ENCODE results near the gene IL13. TPM values are rescaled to one million over a fixed set of nuclear protein-coding genes. Genes with fewer than 3 reads are reported as not detected.

IL13 gene
- total RNA-seq (2014; rRNA removed; shearing (Covaris generic)) (not detected in 2 replicates), total RNA-seq (2022) (not detected in 2 replicates), Bru-seq, nascent RNA (percentile 16 among the genes with signal in this experiment), BruChase-seq, experiment 1, labeled RNA remaining after a 6-hour chase (percentile 16 among the genes with signal in this experiment), BruChase-seq, experiment 2, labeled RNA remaining after a 2-hour chase (percentile 30 among the genes with signal in this experiment)
- long read RNA-seq = 0 reads

DNA sequence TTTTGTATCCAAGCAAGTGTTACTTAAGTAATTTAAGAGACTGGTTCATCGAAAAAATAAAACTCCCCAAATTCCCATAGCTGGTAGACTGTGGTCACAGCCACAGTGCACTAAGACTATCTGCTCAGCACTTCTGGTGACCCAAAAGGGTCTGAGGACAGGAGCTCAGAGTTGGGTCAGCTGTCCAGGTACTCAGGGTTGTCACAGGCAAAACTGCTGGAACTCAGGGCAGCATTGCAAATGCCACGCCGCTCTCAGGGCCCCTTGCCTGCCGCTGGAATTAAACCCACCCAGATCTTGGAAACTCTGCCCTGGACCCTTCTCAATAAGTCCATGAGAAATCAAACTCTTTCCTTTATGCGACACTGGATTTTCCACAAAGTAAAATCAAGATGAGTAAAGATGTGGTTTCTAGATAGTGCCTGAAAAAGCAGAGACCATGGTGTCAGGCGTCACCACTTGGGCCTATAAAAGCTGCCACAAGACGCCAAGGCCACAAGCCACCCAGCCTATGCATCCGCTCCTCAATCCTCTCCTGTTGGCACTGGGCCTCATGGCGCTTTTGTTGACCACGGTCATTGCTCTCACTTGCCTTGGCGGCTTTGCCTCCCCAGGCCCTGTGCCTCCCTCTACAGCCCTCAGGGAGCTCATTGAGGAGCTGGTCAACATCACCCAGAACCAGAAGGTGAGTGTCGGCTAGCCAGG lies at the start of gene IL13:
TSS of gene IL13 (plus strand) at position 498 of the 705 bp plus-strand sequence. CDS start at position 512, 14 bp downstream.
- no peak for DNase-seq (ENCODE audit: low spot score)
- TF ChIP-seq EZH2phosphoT487 (IDR thresholded peaks at IDR 0.05; ENCODE audit: borderline replicate concordance, low read depth, low read length) (no peak), CTCF (conservative IDR thresholded peaks at IDR 0.05; ENCODE audit: low read length) (no peak)
- ChIA-PET POLR2A (interaction anchor here (0.5 kb wide), 1 partner anchor 135 kb away, joined by 3 read pairs; no protein-coding TSS in a partner anchor), CTCF (ENCODE audit: unreplicated experiment) (no interaction called here)
- intact Hi-C loops (cut with micrococcal nuclease; ENCODE audit: unreplicated experiment) = no loop called here
- no TSS peak for BruUV-seq (replicated peaks)
- no peaks in the 10 kb centered on the region for H3K4me1 ChIP-seq (ENCODE audit: insufficient read depth, low read length, poor library complexity, severe bottlenecking)
- H3K79me2 ChIP-seq (ENCODE audit: insufficient read depth, low read depth, low read length) = no peaks in the 10 kb centered on the region
- H4K20me1 ChIP-seq (ENCODE audit: insufficient read depth, low read length) = no peaks in the 10 kb centered on the region
- H3K4me3 ChIP-seq (ENCODE audit: low read depth, low read length, poor library complexity, severe bottlenecking) = no peak within 1 kb of the TSS
- no peaks in the 10 kb centered on the region for H3K9me2 ChIP-seq (ENCODE audit: insufficient read depth, low read length)
- H3K27ac ChIP-seq (ENCODE audit: low read depth, low read length, poor library complexity, severe bottlenecking) = no peak within 1 kb of the TSS
- H2AFZ ChIP-seq (ENCODE audit: low read length) = no peak within 1 kb of the TSS
- H3K9me3 ChIP-seq (ENCODE audit: low read length) = no peaks in the 10 kb centered on the region
- H3K4me2 ChIP-seq (ENCODE audit: low read length) = no peak within 1 kb of the TSS
- H3K36me3 ChIP-seq (ENCODE audit: insufficient read depth, low read length) = no peaks in the 10 kb centered on the region

- TF ChIP-seq EZH2phosphoT487 (IDR thresholded peaks at IDR 0.05; ENCODE audit: borderline replicate concordance, low read depth, low read length) (no peak), CTCF (conservative IDR thresholded peaks at IDR 0.05; ENCODE audit: low read length) (no peak)
- ChIA-PET POLR2A (interaction anchor here (0.7 kb wide), 1 partner anchor 104 kb away, joined by 3 read pairs; no protein-coding TSS in a partner anchor), CTCF (ENCODE audit: unreplicated experiment) (no interaction called here)
- Histone ChIP-seq H3K36me3 (ENCODE audit: insufficient read depth, low read length) (peaks cover 86% of the 10 kb centered on the region), H3K4me2 (ENCODE audit: low read length) (no peak overlapping the region), H3K79me2 (ENCODE audit: insufficient read depth, low read depth, low read length) (no peaks in the 10 kb centered on the region), H3K4me3 (ENCODE audit: low read depth, low read length, poor library complexity, severe bottlenecking) (no peak overlapping the region), H2AFZ (ENCODE audit: low read length) (no peak overlapping the region), H3K9me2 (ENCODE audit: insufficient read depth, low read length) (no peaks in the 10 kb centered on the region), H3K9me3 (ENCODE audit: low read length) (no peaks in the 10 kb centered on the region), H3K4me1 (ENCODE audit: insufficient read depth, low read length, poor library complexity, severe bottlenecking) (no peaks in the 10 kb centered on the region), H3K27ac (ENCODE audit: low read depth, low read length, poor library complexity, severe bottlenecking) (no peak overlapping the region), H4K20me1 (ENCODE audit: insufficient read depth, low read length) (no peaks in the 10 kb centered on the region)
- intact Hi-C loops (cut with micrococcal nuclease; ENCODE audit: unreplicated experiment) = no loop called here
- BruUV-seq (replicated peaks) = no TSS peak
- DNase-seq (ENCODE audit: low spot score) = no peak
Observed at GRCh38 chr5:132611965-132612364, 46.0 kb upstream of the IL13 start.

DNA sequence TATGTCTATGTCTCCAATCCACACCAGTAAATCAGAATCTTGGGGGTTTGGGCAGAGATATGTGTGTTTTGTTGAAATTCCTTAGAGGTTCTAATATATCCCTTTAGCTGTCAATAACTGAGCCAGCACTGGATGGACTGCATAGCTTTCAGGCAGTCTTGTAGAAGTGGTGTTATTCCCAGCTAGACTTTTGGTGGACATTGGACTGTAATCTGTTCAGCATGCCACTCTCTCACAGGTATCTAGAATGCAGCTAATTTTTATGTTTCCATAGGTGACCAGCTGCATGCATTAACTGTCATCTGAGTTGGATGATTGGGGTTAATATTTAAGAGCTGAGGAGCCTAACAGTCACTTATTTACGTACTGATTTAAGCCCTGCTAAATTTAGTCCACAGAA lies 45.1 kb upstream of the IL13 start:
- H3K79me2 ChIP-seq (ENCODE audit: insufficient read depth, low read depth, low read length) = no peaks in the 10 kb centered on the region
- intact Hi-C loops (cut with micrococcal nuclease; ENCODE audit: unreplicated experiment) = no loop called here
- TF ChIP-seq EZH2phosphoT487 (IDR thresholded peaks at IDR 0.05; ENCODE audit: borderline replicate concordance, low read depth, low read length) (no peak), CTCF (conservative IDR thresholded peaks at IDR 0.05; ENCODE audit: low read length) (no peak)
- H4K20me1 ChIP-seq (ENCODE audit: insufficient read depth, low read length) = no peaks in the 10 kb centered on the region
- H3K4me2 ChIP-seq (ENCODE audit: low read length) = no peak overlapping the region
- no peak overlapping the region for H2AFZ ChIP-seq (ENCODE audit: low read length)
- ChIA-PET POLR2A (interaction anchor here (0.7 kb wide), 1 partner anchor 884 kb away, joined by 4 read pairs; no protein-coding TSS in a partner anchor), CTCF (ENCODE audit: unreplicated experiment) (no interaction called here)
- no peaks in the 10 kb centered on the region for H3K9me2 ChIP-seq (ENCODE audit: insufficient read depth, low read length)
- no peaks in the 10 kb centered on the region for H3K9me3 ChIP-seq (ENCODE audit: low read length)
- no TSS peak for BruUV-seq (replicated peaks)
- H3K4me3 ChIP-seq (ENCODE audit: low read depth, low read length, poor library complexity, severe bottlenecking) = no peak overlapping the region
- DNase-seq (ENCODE audit: low spot score) = no peak
- peaks cover 87% of the 10 kb centered on the region for H3K36me3 ChIP-seq (ENCODE audit: insufficient read depth, low read length)
- H3K27ac ChIP-seq (ENCODE audit: low read depth, low read length, poor library complexity, severe bottlenecking) = no peak overlapping the region
- no peaks in the 10 kb centered on the region for H3K4me1 ChIP-seq (ENCODE audit: insufficient read depth, low read length, poor library complexity, severe bottlenecking)
